HG02759 (cell line): ENCODE results near the gene ATP13A3.
A peak's percentile ranks its signal among the peaks of the same experiment; 100 is the strongest.
"Not testable (repeated sequence)": the region's sequence is repeated elsewhere in the genome, so short reads cannot be mapped to it uniquely, and the experiment has no call there.

Experiments
- ATAC-seq: cut with Tn5 transposase; IDR thresholded peaks from one replicate; pipeline ENCODE4 v1.9.1; 2021; ENCODE audit warnings: mild to moderate bottlenecking, moderate library complexity; ENCODE audit not compliant: unreplicated experiment

The ATP13A3 gene

DNA sequence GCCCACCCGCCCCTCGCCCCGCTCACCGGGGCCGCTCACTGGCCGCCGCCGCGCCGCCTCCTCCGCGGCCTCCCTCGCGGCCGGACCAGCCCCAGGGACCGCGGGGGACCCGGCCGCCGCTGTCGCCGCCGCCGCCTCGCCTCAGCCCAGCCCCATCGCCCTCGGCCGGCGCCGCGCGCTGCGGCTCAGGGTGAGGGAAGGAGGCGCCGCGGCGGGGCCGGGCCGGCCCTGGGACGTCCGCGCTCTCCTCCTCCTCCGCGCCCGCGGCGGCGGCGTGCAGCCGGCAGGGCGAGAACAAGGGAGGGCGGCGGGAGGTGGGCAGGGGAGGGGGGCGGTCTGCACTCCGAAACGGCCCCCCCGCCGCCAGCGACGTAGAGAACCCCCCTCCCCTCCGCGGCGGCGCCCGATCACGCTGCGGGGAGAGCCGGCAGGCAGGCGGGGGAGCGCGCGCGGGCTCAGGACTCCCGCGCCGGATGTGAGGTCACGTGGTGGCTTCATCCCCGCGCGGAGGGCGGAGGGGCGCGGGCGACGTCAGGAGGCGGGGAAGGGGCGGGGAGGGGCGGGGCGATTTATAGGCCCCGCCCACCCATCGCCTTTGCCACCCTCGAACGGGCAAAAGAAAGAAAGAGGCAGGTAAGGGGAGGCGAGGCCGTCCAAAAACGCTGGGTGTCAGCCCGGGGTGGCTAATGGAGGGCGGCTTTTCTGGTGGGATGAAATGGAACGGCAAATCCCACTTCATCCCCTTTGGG, at the start of gene ATP13A3:
Gene ATP13A3, minus strand, starts transcription at position 463 of the 749 bp plus-strand sequence. CDS start 24,812 bp downstream, outside the sequence.
- peak; percentile 79 for ATAC-seq

DNA sequence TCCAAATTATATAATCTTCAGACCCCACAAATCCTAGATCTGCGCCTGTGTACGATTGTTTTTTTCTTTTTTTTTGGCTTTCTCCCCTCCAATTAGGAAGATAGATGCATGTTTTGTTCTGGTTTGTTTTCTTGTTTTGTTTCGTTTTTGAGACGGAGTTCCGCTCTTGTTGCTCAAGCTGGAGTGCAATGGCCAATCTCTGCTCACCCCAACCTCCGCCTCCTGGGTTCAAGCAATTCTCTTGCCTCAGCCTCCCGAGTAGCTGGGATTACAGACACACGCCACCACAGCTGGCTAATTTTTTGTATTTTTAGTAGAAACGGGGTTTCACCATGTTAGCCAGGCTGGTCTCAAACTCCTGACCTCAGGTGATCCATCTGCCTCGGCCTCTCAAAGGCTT, 48.4 kb upstream of the ATP13A3 start:
- ATAC-seq: not testable (repeated sequence)

DNA sequence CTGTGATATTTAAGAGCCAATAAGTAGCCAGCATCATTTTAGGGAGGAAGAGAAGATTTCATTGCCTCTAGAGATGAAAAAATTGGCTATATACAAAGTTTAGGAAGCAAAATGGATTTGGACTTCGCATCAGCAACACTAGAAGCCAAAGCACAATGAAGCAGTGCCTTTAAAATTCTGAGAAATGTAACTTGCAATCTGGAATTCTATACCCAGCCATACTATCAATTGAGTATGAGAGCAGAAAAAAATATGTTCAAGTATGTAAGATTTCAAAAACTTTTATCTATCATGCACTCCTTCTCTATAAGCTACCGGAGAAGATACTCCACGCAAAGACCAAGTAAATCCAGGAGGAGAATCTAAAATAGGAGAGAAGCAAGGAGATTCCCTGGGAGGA, 47.4 kb upstream of the ATP13A3 start:
- ATAC-seq: no peak

DNA sequence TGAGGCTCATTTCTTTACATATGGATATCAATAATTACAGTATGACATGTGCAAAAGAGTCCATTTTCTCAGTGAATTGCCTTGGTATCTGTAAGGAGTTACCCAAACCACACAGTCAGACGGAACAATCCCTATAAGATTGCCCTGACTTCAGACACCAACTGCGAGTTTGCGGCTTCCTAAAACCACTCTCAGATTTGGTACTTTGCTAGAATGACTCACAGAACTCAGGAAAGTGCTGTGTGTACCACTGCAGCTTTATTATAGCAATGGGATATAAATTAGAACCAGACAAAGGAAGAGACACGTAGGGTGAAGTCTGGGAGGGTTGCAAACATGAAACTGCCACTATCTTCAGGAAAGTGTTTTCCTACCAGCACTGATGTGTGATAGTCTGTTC, 45.8 kb upstream of the ATP13A3 start:
- ATAC-seq: no peak

DNA sequence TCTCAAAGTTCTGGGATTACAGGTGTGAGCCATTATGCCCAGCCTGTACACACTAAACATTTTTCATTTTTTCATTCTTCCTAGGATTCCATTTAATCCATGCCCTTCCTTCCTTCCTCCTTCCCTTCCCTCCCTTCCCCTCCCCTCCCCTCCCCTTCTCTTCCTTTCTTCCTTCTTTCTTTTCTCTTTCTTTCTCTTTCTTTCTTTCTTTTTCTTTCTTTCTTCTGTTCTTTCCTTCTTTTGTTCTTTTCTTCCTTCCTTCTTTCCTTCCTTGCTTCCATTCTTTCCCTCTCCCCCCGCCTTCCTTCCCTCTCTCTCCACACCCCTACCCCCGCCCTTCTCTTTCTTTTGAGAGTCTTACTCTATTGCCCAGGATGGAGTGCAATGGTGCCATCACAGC, 40.9 kb upstream of the ATP13A3 start:
- no peak for ATAC-seq

DNA sequence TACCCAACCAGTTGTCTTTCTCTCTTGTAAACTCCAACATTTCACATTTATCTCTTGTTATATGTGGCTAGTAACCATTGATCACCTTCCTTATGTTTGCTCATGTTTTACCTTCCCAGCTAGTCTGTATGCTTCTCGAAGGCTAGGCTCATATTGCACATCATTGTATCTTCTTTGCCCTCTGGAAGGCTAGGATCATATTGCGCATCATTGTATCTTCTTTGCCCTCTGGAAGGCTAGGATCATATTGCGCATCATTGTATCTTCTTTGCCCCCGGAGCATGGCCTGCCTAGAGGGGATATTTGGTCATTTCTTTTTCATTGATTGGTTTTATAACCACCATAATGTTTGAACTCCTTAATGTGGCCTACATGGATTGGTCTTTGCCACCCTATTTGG, 39.4 kb upstream of the ATP13A3 start:
- no peak for ATAC-seq

DNA sequence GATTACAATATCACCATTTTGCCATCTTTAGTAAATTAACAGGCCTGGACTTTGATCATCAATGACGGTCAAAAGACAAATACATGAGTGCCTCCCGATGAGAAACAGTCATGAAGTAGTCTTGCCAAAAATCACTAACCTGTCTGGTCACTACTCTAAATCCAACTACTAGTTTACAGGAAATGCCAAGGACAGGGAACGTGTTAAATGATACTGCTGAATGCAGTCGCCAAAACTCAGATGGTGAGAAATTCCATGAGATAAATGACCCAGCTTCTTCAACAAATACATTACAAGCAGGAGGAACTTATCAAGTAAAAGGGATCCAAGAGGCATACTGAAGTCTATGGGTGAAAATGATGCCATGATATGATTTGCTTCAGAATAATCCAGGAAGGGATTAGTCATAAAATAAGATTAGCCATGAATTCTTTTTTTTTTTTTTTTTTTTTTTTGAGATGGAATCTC, 35.8 kb upstream of the ATP13A3 start:
- ATAC-seq: no peak

DNA sequence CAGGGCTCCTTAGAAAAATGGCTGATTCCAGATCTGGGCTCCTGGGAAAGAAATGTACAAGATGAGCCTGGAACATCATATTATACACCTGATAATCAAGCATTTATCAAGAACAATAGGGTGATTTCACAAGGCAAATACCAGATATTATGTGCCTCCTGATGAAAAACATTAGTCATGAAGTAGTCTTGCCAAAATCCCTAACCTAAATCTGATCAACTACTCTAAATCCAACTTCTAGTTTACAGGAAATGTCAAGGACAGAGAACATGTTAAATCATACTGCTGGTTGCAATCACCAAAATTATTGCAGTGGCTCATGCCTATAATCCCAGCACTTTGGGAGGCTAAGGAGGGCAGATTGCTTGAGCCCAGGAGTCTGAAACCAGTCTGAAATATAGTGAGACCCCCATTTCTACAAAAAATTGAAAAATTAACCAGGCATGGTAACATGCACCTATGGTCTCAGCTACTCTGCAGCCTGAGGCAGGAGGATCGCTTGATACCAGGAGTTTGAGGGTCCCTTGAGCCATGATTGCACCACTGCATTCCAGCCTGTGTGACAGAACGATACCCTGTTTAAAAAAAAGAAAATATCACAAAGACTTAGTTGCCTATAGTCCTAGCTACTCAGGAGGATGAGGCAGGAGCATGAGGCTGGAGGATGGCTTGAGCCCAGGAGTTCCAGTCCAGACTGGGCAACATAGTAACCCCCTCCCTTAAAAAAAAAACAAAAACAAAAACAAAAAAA, 34.9 kb upstream of the ATP13A3 start:
- no peak for ATAC-seq

DNA sequence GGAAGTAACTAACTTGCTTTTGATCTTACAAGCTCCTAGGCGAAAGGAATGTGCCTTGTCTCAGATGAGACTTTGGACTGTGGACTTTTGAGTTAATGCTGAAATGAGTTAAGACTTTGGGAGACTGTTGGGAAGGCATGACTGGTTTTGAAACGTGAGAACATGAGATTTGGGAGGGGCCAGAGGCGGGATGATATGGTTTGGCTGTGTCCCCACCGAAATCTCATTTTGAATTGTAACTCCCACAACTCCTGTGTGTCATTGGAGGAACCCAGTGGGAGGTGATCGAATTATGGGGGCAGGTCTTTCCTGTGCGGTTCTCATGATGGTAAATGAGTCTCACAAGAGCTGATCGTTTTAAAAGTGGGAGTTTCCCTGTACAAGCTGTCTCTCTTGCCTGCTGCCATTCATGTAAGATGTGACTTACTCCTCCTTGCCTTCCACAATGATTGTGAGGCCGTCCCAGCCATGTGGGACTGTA, 33.9 kb upstream of the ATP13A3 start:
- peak; percentile 58 for ATAC-seq

DNA sequence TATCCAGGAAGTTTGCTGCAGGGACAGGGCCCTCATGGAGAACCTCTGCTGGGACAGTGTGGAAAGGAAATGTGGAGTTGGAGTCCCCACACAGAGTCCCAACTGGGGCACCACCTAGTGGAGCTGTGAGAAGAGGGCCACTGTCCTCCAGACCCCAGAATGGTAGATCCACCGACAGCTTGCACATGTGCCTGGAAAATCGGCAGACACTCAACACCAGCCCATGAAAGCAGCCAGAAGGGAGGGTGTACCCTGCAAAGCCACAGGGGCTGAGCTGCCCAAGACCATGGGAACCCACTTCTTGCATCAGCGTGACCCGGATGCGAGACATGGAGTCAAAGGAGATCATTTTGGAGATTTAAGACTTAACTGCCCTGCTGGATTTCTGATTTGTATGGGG, 33.4 kb upstream of the ATP13A3 start:
- ATAC-seq: not testable (repeated sequence)

DNA sequence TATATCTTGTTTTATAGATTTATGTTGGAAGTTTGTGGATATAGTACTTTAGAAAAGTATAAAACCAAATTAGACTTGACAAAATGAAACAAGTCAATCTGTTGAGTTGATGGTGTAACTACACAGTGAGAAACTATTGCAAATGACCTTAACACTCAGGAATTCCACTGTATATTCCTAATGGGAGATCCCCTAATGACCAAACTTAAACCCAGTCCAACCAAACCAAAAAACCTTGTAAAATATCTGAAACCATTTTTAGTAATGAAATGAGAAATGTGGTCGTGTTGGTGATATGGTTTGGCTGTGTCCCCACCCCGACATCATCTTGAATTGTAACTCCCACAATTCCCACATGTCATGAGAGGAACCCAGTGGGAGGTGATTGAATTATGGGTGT, 31.9 kb upstream of the ATP13A3 start:
- no peak for ATAC-seq

DNA sequence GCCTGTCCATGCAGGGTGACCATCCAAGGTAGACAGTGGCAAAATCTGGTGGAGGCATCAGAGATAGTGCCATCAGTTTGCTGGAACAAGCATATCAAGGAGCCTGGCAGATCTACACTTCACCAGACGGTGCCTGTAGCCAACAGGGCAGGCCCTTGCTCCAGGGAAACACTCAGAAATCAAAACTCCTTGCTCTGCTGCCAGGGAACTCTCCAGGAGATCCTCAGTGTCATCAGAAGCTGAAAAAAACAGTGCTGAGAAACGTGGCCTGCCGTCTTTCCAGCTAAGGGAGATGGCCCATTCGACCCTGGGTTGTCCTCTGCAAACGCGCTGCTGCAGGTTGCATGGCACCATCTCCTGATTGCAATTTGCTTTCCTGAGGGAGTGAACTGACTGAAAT, 30.5 kb upstream of the ATP13A3 start:
- no peak for ATAC-seq

DNA sequence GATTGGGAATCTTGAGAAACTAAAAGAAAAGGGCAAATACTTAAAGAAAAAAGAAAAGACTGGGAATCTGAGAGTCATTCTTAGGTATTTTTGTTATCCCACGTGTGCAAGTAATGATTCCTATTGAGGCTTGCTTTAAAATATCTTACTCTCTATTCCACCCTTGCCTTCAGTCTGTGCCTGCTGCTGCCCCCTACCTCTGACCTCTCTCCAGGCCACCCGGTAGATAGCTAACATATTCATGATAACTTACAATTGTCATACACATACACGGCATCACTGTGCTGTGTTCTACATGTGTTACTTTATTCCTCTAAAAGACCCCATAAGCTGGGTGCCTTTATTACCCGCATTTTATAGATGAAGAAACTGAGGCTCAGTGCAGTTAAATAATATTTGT, 27.8 kb upstream of the ATP13A3 start:
- ATAC-seq: no peak

DNA sequence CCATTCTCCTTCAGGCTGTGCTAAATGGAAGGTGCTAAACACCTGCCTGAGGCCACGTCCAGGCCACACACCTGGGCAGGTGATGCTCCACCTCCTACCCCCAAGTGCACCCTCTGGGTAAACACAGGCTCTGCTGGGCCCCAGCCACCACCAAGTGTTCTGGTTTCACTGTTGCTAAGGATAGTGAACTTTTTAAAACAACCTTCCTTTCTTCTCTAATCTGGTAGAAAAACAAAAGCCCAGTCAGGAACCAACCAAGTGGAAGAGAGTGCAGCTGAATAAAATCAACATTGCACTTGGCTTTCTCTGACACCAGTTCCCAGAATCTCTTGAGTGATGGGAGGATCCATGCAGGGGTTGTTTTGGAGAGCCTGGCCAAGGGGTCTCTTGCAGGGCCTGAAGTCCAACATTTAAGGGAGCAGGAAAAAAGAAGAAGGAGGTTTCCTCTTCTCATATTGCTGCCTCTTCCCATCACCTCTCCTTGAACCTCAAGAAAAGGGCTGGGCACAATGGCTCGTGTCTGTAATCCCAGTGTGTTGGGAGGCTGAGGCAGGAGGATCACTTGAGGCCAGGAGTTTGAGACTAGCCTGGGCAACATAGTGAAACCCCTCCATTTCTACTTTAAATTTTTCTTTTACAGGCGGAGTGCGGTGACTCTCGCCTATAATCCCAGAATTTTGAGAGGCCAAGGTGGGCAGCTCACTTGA, 26.2 kb upstream of the ATP13A3 start:
- no peak for ATAC-seq

DNA sequence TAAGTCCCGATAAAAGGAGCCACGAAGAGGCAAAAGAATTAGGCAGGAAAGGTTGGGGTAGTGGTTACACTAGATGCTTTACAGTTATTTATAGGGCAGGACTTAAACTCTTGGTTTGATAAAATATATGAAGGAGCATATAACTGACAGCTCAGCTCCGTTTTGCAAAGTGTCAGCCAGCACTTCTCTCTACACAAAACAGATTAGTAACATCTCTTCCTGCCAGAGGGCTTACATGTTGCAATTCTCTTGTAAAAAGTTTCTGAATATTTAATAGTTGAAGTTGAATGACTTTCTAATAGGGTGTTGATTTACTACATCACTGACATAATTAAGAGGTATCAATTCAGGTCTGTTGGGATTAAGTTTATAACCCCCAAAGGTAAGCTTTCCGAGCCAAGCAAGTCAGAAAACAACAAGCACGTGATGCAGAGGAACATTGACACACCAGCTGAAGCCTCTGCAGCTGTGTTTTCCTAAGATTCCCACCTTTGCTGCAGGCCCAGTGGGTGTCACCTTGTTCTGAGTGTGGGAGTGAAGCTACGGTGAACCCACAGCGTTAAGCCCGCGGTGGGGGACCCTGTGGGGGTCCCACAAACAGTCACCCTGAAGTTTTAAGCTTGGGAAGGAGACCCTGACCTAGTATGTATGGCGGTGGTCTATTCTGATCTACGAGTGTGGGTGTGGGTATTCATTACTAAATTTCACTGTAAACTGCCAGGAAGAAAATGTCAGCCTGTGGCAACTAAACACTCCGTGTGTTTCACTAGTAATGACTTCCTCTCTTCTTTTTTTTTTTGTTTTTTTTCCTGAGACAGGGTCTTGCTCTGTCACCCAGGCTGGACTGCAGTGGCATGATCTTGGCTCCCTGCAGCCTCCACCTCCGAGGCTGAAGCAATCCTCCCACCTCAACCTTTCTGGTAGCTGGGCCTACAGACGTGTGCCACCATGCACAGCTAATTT, 22.0 kb upstream of the ATP13A3 start:
- ATAC-seq: no peak

DNA sequence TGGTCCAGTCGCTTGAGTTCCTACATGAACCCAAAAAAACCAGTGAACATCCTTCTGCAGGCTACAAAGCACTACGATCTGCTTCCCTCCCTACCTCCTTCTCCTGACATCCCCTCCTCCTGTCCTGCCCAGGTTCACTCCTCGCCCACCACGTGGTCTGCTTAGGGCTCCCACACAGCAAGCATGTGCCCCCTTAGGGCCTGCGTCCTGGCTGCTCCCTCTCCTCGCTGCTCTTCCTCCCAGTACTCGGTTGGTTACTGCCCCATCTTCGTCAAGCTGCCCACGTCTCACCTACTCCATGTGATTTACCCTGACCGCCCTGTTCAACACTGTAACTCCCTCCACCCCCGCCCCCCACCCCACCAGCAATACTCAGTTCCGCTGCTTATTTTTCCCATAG, 20.8 kb upstream of the ATP13A3 start:
- ATAC-seq: no peak

DNA sequence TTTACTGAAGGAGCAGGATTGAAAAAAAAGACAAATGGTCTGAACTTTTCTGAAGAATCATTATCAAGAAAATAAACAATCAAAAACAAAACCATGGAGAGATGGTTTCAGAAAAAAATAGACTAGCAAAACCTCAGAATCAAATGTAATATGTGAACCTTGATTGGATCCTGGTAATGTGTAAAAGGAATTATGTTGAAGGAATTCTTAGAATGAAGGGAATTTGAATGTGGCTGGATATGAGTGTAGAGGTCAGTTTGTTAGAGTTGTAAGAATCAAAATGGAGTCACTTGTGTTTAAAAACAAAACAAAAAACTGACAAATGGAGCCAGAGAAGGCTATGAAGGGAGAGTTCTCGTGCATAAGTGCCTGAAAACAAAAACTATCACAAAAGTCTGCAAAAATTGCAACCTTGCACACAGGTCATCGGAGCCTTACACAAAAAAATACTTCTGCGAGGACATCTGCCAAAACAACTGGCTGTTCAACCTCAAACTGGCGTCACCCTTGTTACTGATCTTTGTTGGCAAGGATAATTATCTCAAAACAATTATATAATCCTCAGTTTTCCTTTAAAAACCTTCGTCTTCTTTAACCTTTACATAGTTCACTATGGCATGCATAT, 19.1 kb upstream of the ATP13A3 start:
- no peak for ATAC-seq

DNA sequence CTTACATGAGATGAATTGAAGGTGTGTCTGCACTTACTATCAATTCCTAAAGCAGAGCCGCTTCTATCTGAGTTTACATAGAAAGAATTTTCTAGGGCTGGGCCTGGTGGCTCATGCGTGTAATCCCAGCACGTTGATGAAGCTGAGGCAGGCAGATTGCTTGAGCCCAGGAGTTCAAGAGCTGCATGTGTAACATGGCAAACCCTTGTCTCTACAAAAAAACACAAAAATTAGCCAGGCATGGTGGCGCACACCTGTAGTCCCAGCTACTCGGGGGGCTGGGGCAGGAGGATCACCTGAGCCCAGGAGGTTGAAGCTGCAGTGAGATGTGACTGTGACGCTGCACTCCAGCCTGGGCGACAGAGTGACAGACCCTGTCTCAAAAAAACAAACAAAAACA, 18.1 kb upstream of the ATP13A3 start:
- no peak for ATAC-seq

DNA sequence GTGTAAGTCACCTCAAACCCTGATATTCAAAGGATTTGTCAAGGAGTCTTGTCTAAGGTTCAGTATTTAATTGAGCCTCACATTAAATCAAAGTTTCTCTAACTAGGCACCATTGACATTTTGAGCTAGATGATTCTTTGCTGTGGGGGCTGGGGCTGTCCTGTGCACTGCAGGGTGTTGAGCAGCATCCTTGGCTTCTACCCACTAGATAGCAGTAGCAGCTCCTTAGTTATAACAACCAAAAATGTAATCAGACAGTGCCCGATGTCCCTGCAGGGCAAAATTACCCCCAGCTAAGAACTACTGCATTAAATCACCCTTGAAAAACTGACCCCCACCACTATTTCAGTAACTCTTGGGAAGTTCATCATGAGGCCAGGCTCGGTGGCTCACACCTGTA, 17.3 kb upstream of the ATP13A3 start:
- ATAC-seq: no peak

DNA sequence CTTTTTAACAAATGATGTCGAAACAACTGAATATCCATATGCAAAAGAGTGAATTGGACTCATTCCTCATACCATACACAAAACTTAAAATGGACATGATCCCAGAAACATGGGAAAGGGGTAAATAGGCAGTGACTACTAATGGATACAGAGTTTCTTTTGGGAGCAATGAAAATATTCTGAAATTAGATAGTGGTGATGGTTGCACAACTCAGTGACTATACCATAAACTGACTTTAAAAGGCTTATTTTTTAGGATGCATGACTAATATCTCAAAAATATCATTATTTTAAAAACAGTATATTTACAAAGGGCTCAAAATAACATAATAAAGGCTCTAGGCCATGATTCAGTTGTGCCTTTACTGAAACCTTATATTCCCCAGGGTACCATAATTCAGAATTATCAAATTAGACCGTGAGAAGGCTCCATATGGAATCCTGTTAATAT, 16.3 kb upstream of the ATP13A3 start:
- no peak for ATAC-seq
